ENCODE measurements around the gene KCNMA1.

Gene KCNMA1

DNA sequence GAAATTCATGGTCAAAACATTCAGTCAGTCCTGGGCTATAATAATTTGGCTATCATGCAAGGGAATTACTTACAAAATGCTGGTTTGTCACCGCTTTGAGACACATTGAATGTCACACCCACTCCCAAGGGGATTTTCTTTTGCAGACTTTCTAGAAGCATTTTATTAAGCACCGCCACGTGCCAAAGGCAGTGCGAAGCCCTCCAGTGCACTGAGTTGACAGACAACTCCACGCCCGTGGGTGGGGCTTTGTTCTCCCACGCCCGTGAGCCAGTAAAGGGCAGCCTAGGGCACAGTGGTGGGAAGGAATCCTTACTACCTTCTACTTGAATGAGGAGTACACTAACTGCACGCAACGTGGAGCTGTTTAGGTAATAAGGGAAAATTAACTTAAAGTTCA is 515.8 kb downstream of the KCNMA1 start:
- TF ChIP-seq EP300 (IDR thresholded peaks at IDR 0.05; ENCODE audit: borderline replicate concordance) (no peak), TCF12 (IDR thresholded peaks at IDR 0.05; ENCODE audit: low read depth) (no peak), RAD21 (IDR thresholded peaks at IDR 0.05; ENCODE audit: low read depth) (no peak), CEBPB (IDR thresholded peaks at IDR 0.05) (no peak), ZBTB7A (IDR thresholded peaks at IDR 0.05; ENCODE audit: low read depth) (no peak), NFIC (IDR thresholded peaks at IDR 0.05) (no peak), TEAD4 (IDR thresholded peaks at IDR 0.05) (no peak), EGR1 (IDR thresholded peaks at IDR 0.05) (no peak), TAF1 (IDR thresholded peaks at IDR 0.05; ENCODE audit: low read depth) (no peak), YY1 (IDR thresholded peaks at IDR 0.05; ENCODE audit: low read depth) (no peak), CREB1 (IDR thresholded peaks at IDR 0.05; ENCODE audit: low read depth) (no peak), FOXM1 (IDR thresholded peaks at IDR 0.05; ENCODE audit: borderline replicate concordance, low read depth) (no peak)
- TF ChIP-seq, protein P1, sequence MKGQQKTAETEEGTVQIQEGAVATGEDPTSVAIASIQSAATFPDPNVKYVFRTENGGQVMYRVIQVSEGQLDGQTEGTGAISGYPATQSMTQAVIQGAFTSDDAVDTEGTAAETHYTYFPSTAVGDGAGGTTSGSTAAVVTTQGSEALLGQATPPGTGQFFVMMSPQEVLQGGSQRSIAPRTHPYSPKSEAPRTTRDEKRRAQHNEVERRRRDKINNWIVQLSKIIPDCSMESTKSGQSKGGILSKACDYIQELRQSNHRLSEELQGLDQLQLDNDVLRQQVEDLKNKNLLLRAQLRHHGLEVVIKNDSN (IDR thresholded peaks at IDR 0.05): no peak
- TF ChIP-seq, protein P2, sequence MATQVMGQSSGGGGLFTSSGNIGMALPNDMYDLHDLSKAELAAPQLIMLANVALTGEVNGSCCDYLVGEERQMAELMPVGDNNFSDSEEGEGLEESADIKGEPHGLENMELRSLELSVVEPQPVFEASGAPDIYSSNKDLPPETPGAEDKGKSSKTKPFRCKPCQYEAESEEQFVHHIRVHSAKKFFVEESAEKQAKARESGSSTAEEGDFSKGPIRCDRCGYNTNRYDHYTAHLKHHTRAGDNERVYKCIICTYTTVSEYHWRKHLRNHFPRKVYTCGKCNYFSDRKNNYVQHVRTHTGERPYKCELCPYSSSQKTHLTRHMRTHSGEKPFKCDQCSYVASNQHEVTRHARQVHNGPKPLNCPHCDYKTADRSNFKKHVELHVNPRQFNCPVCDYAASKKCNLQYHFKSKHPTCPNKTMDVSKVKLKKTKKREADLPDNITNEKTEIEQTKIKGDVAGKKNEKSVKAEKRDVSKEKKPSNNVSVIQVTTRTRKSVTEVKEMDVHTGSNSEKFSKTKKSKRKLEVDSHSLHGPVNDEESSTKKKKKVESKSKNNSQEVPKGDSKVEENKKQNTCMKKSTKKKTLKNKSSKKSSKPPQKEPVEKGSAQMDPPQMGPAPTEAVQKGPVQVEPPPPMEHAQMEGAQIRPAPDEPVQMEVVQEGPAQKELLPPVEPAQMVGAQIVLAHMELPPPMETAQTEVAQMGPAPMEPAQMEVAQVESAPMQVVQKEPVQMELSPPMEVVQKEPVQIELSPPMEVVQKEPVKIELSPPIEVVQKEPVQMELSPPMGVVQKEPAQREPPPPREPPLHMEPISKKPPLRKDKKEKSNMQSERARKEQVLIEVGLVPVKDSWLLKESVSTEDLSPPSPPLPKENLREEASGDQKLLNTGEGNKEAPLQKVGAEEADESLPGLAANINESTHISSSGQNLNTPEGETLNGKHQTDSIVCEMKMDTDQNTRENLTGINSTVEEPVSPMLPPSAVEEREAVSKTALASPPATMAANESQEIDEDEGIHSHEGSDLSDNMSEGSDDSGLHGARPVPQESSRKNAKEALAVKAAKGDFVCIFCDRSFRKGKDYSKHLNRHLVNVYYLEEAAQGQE (IDR thresholded peaks at IDR 0.05; ENCODE audit: low read depth): no peak
- TF ChIP-seq, protein P3, sequence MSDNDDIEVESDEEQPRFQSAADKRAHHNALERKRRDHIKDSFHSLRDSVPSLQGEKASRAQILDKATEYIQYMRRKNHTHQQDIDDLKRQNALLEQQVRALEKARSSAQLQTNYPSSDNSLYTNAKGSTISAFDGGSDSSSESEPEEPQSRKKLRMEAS (IDR thresholded peaks at IDR 0.05): no peak

DNA sequence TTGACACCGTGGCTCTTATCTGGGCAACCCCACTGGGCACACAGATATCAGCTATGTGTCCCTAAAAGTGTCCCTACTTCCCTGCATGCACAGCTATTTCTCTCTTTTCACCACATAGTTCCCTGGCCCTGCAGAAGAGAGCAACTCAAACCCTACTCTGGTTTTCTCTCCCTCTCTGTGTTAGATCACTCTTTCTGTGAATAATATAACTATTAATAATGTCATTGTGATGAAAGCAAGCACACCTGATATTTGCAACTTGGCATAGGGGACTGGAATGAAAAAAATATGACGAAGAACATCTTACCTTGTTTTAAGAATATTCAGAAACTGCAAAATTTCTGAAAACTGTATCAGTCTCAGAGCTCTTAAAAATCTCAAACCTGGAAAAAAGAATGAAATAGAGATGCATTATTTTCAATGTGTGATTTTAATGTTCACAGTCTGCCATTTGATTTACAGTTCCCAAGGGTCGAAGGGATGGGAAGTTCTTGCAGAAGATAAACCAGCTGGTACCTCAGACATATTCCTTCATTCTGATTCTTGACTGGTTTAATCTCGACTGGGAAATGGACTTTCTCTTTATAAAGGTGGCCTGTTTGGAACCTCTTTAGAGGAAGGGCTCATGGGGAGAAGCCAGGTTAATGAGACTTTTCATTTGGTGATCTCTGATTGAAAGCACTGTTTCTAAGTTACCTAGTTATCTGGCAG is 516.8 kb downstream of the KCNMA1 start:
- TF ChIP-seq, protein P3 (IDR thresholded peaks at IDR 0.05): no peak
- TF ChIP-seq, protein P2 (IDR thresholded peaks at IDR 0.05; ENCODE audit: low read depth): no peak
- TF ChIP-seq EGR1 (IDR thresholded peaks at IDR 0.05): no peak
- no peak for TF ChIP-seq EP300 (IDR thresholded peaks at IDR 0.05; ENCODE audit: borderline replicate concordance)
- TF ChIP-seq, protein P1 (IDR thresholded peaks at IDR 0.05): no peak
- TF ChIP-seq FOXM1 (IDR thresholded peaks at IDR 0.05; ENCODE audit: borderline replicate concordance, low read depth): no peak

DNA sequence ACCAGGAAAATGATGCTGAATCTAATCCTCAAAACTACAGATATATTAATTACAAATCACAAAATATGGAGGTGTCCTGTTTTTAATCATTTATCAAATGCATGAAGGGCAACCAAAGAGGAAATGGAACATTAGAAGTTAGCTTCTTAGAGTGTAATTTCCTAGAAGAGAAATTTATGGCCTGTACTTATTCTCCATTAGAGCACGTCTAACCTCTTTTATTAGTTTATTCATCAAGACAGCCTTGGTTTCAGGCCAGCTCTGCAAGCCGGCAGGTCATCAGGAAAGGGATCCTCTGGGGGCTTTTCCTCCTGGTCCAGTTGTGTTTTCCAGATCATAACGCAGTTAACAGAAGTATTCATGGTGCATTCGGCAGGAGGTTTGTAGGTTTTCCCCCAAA is 517.6 kb downstream of the KCNMA1 start:
- TF ChIP-seq, protein P3 (IDR thresholded peaks at IDR 0.05): no peak
- TF ChIP-seq, protein P1 (IDR thresholded peaks at IDR 0.05): no peak
- TF ChIP-seq CREB1 (IDR thresholded peaks at IDR 0.05; ENCODE audit: low read depth) (no peak), NFIC (IDR thresholded peaks at IDR 0.05) (no peak), TAF1 (IDR thresholded peaks at IDR 0.05; ENCODE audit: low read depth) (no peak), TCF12 (IDR thresholded peaks at IDR 0.05; ENCODE audit: low read depth) (no peak), FOXM1 (IDR thresholded peaks at IDR 0.05; ENCODE audit: borderline replicate concordance, low read depth) (no peak), YY1 (IDR thresholded peaks at IDR 0.05; ENCODE audit: low read depth) (no peak), EP300 (IDR thresholded peaks at IDR 0.05; ENCODE audit: borderline replicate concordance) (no peak), CEBPB (IDR thresholded peaks at IDR 0.05) (no peak), ZBTB7A (IDR thresholded peaks at IDR 0.05; ENCODE audit: low read depth) (no peak), RAD21 (IDR thresholded peaks at IDR 0.05; ENCODE audit: low read depth) (no peak), TEAD4 (IDR thresholded peaks at IDR 0.05) (no peak), EGR1 (IDR thresholded peaks at IDR 0.05) (no peak)
- TF ChIP-seq, protein P2 (IDR thresholded peaks at IDR 0.05; ENCODE audit: low read depth): no peak

Data from Ishikawa (cell line).